GM21423 (cell line): Measurements from ENCODE around the gene PARD6G.
"Not testable (repeated sequence)": the region's sequence is repeated elsewhere in the genome, so short reads cannot be mapped to it uniquely, and the experiment has no call there.

Experiments
- ATAC-seq: cut with Tn5 transposase; IDR thresholded peaks from one replicate; pipeline ENCODE4 v1.9.1; 2021; ENCODE audit warnings: mild to moderate bottlenecking, moderate library complexity; ENCODE audit not compliant: unreplicated experiment

Gene PARD6G

GRCh38 chr18:80247393-80247841, at the start of gene PARD6G:
Gene PARD6G (minus strand): TSS chr18:80247514. CDS start chr18:80247348, 166 bp downstream.
- ATAC-seq = peak; percentile 60

- peak; percentile 67 for ATAC-seq
These were observed 15.1 kb upstream of the PARD6G start for GRCh38 chr18:80262241-80263033.

- ATAC-seq = no peak
These were observed 12.3 kb upstream of the PARD6G start for GRCh38 chr18:80259610-80260009.

- no peak for ATAC-seq
These were observed 11.3 kb upstream of the PARD6G start for GRCh38 chr18:80258640-80259039.

- ATAC-seq = not testable (repeated sequence)
These were observed 10.5 kb upstream of the PARD6G start for GRCh38 chr18:80257579-80258543.

- ATAC-seq = no peak
These were observed 7.7 kb upstream of the PARD6G start for GRCh38 chr18:80254971-80255500.

GRCh38 chr18:80253871-80254492, 6.7 kb upstream of the PARD6G start:
- ATAC-seq = no peak

GRCh38 chr18:80253236-80253635, 5.9 kb upstream of the PARD6G start:
- no peak for ATAC-seq

- ATAC-seq = no peak
These were observed 4.8 kb upstream of the PARD6G start for GRCh38 chr18:80252136-80252535.

GRCh38 chr18:80251700-80252099, 4.4 kb upstream of the PARD6G start:
- no peak for ATAC-seq

GRCh38 chr18:80250740-80251364, 3.5 kb upstream of the PARD6G start:
- ATAC-seq = no peak

- ATAC-seq = no peak
These were observed 2.1 kb upstream of the PARD6G start for GRCh38 chr18:80249217-80250093.

- ATAC-seq = peak; percentile 48
These were observed 595 bp downstream of the PARD6G start for GRCh38 chr18:80246445-80247392.

- ATAC-seq = no peak
These were observed 1.4 kb downstream of the PARD6G start for GRCh38 chr18:80245781-80246444.

GRCh38 chr18:80244956-80245730, 2.2 kb downstream of the PARD6G start:
- ATAC-seq = no peak

GRCh38 chr18:80244167-80244566, 3.1 kb downstream of the PARD6G start:
- no peak for ATAC-seq

GRCh38 chr18:80243204-80243603, 4.1 kb downstream of the PARD6G start:
- no peak for ATAC-seq
